Kidney glomerular epithelial cell (primary cell): ENCODE measurements around the gene DNAJC5.
"Not testable (repeated sequence)": the region's sequence is repeated elsewhere in the genome, so short reads cannot be mapped to it uniquely, and the experiment has no call there.

Experiments
- DNase-seq: peaks from one replicate; lab custom pipeline; 2025; lab: John Stamatoyannopoulos, UW

The DNAJC5 gene

GRCh38 chr20:63894358-63895201 is at the start of gene DNAJC5:
TSS of gene DNAJC5 (plus strand) at chr20:63895126. CDS start at chr20:63928346, 33,220 bp downstream.
- DNase-seq, result peak; percentile 85

- no peak for DNase-seq
Observed at GRCh38 chr20:63846128-63846771, 48.7 kb upstream of the DNAJC5 start.

- no peak for DNase-seq
Observed at GRCh38 chr20:63846888-63847236, 48.1 kb upstream of the DNAJC5 start.

GRCh38 chr20:63847237-63848002 is 47.5 kb upstream of the DNAJC5 start:
- no peak for DNase-seq

GRCh38 chr20:63848003-63848911 is 46.7 kb upstream of the DNAJC5 start:
- no peak for DNase-seq

GRCh38 chr20:63850689-63851547 is 44.0 kb upstream of the DNAJC5 start:
- DNase-seq, result no peak

- not testable (repeated sequence) for DNase-seq
Observed at GRCh38 chr20:63851548-63851943, 43.4 kb upstream of the DNAJC5 start.

GRCh38 chr20:63853733-63854068 is 41.2 kb upstream of the DNAJC5 start:
- not testable (repeated sequence) for DNase-seq

GRCh38 chr20:63854069-63854765 is 40.7 kb upstream of the DNAJC5 start:
- DNase-seq, result no peak

- no peak for DNase-seq
Observed at GRCh38 chr20:63854766-63855362, 40.1 kb upstream of the DNAJC5 start.

- DNase-seq, result no peak
Observed at GRCh38 chr20:63855363-63856097, 39.4 kb upstream of the DNAJC5 start.

GRCh38 chr20:63856098-63856511 is 38.8 kb upstream of the DNAJC5 start:
- DNase-seq, result no peak

GRCh38 chr20:63857764-63858392 is 37.0 kb upstream of the DNAJC5 start:
- no peak for DNase-seq

- DNase-seq, result no peak
Observed at GRCh38 chr20:63858393-63859165, 36.3 kb upstream of the DNAJC5 start.

- DNase-seq, result no peak
Observed at GRCh38 chr20:63859166-63859699, 35.7 kb upstream of the DNAJC5 start.

- no peak for DNase-seq
Observed at GRCh38 chr20:63860325-63861051, 34.4 kb upstream of the DNAJC5 start.
